HG03469 (cell line): Measurements from ENCODE around the gene CCDC43.
"Not testable (repeated sequence)": the region's sequence is repeated elsewhere in the genome, so short reads cannot be mapped to it uniquely, and the experiment has no call there.

Experiments used
- ATAC-seq: cut with Tn5 transposase; IDR thresholded peaks from one replicate; pipeline ENCODE4 v1.9.1; 2021; ENCODE audit warnings: mild to moderate bottlenecking, moderate library complexity, moderate number of reproducible peaks; ENCODE audit not compliant: unreplicated experiment

Gene CCDC43, protein sequence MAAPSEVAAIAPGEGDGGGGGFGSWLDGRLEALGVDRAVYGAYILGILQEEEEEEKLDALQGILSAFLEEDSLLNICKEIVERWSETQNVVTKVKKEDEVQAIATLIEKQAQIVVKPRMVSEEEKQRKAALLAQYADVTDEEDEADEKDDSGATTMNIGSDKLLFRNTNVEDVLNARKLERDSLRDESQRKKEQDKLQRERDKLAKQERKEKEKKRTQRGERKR

DNA sequence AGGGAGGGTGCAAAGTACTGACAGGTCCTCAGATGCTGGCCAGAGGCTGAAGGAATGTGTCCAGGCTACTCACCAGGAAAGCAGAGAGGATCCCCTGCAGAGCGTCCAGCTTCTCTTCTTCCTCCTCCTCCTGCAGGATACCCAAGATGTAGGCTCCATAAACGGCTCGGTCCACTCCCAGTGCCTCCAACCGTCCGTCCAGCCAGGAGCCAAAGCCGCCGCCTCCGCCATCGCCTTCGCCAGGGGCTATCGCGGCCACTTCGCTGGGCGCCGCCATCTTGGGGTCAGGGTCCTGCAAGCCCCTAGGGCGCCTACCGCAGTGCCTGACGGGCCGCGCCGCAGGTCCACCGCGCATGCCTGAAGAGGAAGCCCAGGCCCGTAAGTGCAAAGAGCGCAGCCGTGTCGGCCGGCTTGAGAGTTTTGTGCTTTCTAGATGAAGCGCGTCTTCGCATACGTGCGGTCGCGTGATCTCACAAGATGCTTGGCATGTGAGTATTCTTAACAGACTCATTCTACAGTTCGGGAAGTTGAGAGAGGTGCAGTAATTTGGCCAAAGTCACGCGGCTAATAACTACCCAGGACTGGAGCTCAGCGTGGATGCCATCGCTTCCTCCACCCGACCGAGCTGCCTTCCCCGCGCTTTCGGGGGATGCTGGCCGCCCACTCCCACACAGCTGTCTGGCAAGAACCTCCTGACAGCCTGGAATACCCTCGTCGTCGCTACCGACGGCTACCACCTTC lies at the start of gene CCDC43:
TSS of gene CCDC43 (minus strand) at position 300 of the 741 bp plus-strand sequence. CDS start at position 277, 23 bp downstream.
- peak; percentile 77 for ATAC-seq

DNA sequence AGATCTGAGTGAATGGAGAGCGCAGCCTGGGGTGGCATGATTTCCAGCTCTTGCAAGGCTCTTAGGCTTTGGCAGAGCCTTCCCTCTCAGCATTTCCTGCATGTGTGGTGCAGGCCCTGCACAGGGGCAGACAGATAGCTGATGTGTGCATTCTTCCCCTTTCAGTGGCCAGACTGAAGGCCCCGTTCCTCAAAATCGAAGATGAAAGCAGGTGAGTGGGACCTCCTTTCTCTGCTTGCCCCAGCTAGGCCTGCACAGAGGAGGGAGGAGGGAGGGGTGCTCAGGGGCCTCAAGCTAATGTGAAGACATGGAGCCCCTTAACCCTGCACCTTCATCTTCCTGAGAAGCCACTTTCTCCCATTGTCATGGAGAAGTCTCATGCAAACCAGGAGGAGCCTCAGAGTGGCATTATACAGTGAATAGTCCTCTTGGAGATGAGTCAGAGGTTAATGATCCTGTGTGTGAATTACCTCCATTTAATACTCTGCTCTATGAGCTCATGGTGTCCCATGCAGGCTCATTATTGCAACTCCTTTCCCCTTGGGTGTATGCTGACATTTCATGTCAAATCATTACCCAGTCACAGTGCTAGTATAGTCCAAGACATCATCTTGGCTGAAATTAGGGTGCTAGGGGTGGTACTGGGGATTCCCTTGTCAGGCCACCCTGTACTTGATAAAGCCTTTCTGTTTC lies 48.8 kb upstream of the CCDC43 start:
- no peak for ATAC-seq

DNA sequence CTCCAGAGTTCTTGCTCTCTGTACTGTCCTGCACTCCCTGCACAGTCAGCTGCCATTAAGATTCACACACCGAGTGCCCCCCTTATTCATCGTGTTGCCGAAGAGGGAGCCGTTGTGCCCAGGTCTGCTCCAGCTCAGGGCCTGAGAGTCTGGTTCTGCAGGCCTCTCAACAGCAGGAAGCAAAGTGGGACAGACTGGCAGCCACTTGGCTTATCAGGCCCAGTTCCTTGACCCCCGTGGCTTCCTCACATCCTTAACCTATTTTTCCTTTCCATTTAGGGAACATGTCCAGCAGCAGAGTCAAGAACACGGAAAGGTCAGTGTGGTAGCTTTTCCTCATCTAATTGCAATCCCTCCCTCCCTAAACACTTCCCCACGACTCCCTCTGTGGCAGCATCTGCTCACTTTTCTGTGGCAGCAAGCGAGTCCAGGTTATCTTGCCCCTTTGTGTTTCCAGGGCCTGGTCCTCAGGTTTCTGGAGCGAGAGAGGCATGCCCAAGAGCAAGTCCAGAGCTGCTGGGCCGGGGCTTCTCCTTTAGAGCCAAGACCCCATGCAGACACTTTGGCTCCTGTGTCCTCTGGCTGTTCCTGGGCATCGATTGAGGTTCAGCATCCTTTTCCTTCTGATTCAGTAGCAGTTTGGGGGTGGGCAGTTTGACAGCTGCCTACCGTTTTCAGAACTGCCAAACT lies 47.1 kb upstream of the CCDC43 start:
- no peak for ATAC-seq

DNA sequence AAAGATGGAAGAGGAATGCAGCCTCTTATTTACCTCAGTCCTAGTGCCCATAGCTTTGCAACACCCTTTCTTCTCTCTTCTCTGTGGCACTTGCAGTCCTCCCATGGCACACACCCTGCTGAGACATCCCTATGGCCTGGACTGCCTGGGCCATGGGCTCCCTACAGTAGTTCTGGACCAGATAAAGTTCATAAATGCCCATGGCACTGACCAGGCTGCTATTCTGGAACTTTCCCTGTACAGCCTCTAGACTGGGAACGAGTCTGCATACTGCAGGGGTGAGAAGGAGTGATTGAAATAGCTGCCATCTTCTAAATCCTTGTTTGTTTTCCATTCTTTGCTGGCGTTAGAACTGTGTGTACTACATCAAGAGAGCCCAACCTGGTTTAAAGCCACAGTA lies 44.7 kb upstream of the CCDC43 start:
- ATAC-seq, result no peak

GRCh38 chr17:44733753-44734152 lies 44.2 kb upstream of the CCDC43 start:
- ATAC-seq, result no peak

DNA sequence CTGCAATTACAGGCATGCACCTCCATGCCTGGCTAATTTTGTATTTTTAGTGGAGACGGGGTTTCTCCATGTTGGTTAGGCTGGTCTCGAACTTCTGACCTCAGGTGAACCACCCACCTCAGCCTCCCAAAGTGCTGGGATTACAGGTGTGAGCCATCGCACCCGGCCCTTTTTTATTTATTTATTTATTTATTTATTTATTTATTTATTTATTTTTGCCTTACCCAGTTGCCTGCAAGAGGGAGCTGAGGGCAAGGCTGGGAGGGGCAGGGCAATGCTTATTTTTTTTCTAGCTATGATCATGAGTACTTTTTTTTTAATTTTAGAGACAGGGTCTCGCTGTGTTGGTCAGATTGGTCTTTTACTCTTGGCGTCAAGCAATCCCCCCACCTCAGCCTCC lies 36.5 kb upstream of the CCDC43 start:
- not testable (repeated sequence) for ATAC-seq

GRCh38 chr17:44722254-44722653 lies 32.7 kb upstream of the CCDC43 start:
- no peak for ATAC-seq

- no peak for ATAC-seq
These were observed 29.9 kb upstream of the CCDC43 start for GRCh38 chr17:44719444-44719843.

- ATAC-seq, result no peak
These were observed 19.1 kb upstream of the CCDC43 start, which contains the start of gene DBF4B for GRCh38 chr17:44708401-44709263. DBF4B (plus strand) TSS chr17:44708665; CDS start chr17:44708821, 156 bp downstream.

DNA sequence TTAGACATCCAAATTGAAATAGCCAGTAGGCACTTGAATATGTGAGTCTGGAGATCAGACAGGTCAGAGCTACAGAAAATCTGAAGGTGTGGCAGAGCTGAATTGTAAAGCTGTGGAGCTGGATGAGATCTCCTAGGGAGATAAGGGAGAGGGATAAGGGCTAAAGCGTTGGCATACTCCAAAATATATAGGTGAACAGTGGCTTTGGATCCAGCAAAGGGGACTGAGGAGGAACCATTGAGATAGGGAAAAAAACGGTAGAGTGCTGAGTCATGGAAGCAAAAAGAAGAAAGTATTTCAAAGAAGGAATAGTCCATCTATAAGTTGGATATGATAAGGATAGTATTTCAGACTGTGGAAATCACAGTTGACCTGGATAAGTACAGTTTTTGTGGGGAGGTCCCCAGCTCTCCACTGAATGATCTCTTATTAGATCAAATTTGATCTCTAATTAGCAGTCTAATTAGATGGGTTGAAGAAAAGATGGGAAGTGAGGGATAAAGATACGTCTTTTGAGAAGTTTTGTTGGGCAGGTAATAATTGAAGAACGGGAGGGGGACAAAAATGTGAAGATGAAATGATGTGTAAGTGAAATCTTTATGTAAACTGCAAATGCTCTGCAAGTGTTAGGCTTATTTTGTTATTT lies 18.3 kb upstream of the CCDC43 start:
- ATAC-seq, result no peak

DNA sequence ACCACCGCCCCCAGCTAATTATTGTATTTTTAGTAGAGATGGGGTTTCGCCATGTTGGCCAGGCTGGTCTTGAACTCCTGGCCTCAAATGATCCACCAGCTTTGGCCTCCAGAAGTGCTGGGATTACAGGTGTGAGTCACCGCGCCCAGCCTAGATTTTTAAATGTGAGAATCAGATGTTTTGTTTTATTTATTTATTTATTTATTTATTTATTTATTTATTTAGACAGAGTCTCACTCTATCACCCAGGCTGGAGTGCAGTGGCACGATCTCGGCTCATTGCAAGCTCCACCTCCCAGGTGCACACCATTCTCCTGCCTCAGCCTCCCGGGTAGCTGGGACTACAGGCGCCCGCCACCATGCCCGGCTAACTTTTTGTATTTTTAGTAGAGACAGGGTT lies 10.7 kb upstream of the CCDC43 start:
- ATAC-seq, result not testable (repeated sequence)

DNA sequence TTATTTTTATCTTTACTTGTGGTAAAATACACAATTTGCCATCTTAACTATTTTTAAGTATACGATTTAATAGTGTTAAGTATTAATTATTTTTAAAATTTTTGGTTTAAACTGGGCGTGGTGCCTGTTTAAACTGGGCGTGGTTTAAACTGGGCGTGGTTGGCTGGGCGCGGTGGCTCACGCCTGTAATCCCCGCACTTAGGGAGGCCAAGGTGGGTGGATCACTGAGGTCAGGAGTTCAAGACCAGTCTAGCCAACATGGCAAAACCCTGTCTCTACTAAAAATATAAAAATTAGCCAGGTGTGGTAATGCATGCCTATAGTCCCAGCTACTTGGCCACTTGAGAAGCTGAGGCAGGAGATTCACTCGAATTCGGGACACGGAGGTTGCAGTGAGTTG lies 4.0 kb upstream of the CCDC43 start:
- ATAC-seq, result no peak

- ATAC-seq, result not testable (repeated sequence)
These were observed 1.2 kb upstream of the CCDC43 start for GRCh38 chr17:44690746-44691306.

DNA sequence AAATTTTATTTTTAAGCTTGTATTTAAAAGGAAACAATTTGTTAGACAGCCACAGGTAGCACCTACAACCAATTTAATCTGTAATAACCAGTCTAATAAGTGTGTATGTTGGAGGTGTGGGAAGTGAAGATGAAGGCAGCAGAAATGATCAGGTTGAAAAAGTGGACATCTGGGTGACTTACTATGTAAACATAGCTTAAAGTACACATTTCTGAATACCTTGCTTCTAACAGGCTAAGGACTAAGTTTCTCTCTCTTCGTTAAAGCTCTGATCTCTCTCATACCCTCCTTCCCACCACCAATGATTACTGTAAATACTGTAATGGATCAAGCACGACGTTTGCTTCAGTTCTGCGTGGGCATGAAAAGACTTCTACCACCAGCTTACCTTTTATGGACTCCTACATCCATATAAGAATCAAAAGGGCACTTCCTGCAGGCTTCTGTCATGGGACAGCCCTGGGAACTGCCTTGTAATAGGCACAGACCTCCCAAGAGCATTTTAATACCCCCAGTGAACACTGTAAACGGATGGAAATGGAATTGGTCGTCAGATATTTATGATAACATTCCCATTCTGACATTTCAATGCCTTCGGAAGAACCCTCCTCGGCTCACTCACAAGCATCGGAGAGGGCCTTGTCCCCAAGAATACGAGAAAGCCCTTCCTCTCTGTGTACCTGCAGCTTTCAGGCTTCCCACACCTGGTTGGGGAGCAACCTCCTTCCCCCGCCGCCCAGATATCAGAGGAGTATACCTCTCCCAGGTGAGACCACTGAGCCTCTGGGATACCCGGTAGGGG lies 700 bp downstream of the CCDC43 start:
- no peak for ATAC-seq

GRCh38 chr17:44688200-44688599 lies 1.4 kb downstream of the CCDC43 start:
- ATAC-seq, result no peak

DNA sequence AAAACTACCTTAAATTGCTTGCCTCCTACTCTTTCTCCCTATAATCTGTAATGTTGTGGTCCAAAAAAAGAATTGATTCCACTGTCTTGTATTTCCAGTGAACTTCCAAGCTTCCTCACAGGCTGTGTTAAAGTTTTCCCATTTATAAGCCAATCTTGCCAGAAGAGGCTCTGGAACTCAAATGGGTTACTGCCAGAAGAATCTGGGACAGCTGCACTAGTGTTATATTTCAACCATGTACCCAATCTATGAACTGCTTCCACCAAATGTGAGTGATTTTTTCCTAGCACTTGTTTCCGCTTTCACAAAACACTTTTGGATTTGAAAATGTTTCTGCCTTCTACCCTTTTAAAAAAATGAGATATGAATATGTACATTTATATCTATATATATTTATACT lies 1.8 kb downstream of the CCDC43 start:
- no peak for ATAC-seq

GRCh38 chr17:44683303-44683702 lies 6.3 kb downstream of the CCDC43 start:
- not testable (repeated sequence) for ATAC-seq

DNA sequence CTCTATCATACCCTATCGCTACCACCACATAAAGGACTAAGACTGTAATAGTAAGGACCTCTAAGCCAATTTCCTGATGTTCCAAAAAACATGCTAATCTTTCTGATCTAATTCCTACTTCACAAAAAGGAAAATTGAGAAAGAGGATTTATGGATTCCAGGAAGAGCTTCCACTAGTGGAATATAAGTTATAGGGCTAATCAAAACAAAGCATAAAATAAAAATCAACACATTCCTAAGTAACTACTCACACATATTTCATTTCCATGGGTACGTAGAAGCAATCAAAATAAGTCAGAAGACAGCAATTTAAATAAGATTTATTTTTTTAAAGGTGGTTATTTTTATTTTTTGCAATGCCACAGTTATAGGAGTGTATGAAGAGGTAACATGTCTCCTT lies 12.4 kb downstream of the CCDC43 start:
- no peak for ATAC-seq

GRCh38 chr17:44673893-44674292 lies 15.7 kb downstream of the CCDC43 start:
- no peak for ATAC-seq
